HG03196 (cell line): ENCODE results near the gene SGK1.
"Not testable (repeated sequence)": the region's sequence is repeated elsewhere in the genome, so short reads cannot be mapped to it uniquely, and the experiment has no call there.

Source experiments
- ATAC-seq: cut with Tn5 transposase; IDR thresholded peaks from one replicate; pipeline ENCODE4 v1.9.1; 2021; ENCODE audit not compliant: unreplicated experiment

Gene SGK1

DNA sequence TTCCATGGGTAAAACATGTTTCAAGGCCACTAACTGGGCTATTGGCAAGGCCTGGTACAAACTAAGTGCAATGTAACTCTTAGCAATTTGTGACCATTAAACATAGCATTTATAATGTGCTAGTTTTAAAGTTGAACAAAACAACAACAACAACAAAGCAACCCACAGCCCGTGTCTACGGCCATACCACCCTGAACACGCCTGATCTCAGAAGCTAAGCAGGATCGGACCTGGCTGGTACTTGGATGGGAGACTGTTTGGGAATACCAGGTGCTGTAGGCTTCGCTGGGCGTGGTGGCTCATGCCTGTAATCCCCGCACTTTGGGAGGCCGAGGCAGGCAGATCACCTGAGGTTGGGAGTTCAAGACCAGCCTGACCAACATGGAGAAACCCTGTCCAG lies 61.0 kb downstream of the SGK1 start:
- ATAC-seq = no peak

- ATAC-seq = not testable (repeated sequence)
Measured at GRCh38 chr6:134255280-134255679, 62.6 kb downstream of the SGK1 start.

GRCh38 chr6:134254118-134254517 lies 63.8 kb downstream of the SGK1 start:
- no peak for ATAC-seq

DNA sequence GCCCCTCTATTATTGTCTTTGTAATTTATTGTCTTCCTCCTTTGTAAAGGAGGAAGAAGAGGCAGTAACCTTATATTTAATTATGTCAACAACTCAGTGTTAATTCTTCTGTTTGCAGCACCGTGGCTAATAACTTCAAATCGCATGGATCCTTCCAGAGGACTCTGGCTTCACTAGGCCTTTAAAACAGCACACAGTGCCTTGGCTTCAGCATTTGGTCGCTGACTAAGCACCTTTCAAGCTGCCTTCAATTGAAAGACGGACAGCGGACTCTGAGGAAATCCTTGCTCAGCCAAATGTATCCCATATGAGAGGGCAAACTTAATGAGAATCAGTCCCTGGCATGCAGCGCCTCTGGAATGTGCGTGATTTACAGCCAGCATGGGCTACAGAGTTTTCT lies 64.2 kb downstream of the SGK1 start:
- ATAC-seq = no peak

- ATAC-seq = no peak
Measured at GRCh38 chr6:134251320-134251719, 66.6 kb downstream of the SGK1 start.

DNA sequence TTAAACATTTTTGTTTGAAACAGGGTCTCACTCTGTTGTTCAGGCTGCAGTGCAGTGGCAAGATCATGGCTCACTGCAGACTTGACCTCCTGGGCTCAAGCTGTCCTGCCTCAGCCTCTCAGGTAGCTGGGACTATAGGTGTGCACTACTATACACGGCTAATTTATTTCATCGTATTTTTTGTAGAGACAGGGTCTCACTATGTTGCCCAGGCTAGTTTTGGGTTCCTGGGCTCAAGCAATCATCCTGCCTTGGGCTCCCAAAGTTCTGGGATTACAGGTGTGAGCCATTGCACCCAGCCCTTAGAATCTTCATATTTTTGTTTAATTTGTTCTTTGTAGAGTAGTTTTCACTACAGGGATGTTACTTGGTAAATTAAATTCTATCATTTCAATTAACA lies 67.1 kb downstream of the SGK1 start:
- ATAC-seq = no peak

- ATAC-seq = no peak
Measured at GRCh38 chr6:134249759-134250602, 67.9 kb downstream of the SGK1 start.

- ATAC-seq = no peak
Measured at GRCh38 chr6:134249239-134249758, 68.6 kb downstream of the SGK1 start.

DNA sequence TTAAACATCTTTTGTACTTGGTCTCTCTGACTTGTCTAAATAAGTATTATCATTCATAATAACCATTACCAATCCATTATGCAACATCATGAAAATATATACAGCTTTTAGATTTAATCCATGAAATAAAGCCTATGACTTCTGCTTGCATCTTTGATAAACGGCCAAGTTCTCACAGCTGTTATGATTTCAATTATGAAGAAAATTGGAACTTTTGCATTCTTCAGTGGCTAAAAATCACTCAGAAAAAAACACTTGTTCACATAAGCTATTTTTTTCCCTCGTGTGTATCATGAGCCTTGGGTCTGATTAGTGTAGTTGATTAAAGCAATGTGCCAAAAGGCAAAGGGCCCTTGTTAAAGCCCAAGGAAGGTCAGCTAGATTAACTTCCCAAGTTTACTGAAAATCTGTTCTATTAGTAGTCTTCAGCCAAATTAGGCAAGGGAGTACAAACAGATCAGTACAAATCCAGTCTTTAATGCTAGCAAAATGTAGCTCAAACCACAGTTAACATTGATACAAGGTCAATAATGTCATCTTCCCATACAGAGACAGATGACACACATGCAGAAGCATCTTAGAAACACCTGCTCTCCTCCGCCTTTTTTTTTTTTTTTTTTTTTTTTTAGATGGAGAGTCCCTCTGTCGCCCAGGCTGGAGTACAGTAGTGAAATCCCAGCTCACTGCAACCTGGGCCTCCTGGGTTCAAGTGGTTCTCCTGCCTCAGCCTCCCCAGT lies 69.9 kb downstream of the SGK1 start:
- no peak for ATAC-seq

- peak; percentile 97 for ATAC-seq
Measured at GRCh38 chr6:134247231-134247833, 70.6 kb downstream of the SGK1 start.

DNA sequence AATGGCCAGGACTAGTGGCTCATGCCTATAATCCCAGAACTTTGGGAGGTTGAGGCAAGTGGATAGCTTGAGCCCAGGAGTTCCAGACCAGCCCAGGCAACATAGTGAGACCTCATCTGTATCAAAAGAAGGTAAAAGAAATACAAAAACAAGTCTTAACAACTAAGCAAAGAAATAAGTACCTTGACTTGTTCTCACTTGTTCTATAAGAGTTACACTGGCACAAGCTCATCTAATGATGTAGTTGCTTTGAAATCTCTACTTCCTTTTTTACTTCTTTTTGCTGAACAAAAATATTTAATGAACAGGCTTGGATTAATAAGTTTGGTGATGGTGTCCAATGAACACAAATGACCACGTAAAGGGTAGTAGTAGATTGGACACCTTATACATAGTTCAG lies 72.2 kb downstream of the SGK1 start:
- no peak for ATAC-seq

DNA sequence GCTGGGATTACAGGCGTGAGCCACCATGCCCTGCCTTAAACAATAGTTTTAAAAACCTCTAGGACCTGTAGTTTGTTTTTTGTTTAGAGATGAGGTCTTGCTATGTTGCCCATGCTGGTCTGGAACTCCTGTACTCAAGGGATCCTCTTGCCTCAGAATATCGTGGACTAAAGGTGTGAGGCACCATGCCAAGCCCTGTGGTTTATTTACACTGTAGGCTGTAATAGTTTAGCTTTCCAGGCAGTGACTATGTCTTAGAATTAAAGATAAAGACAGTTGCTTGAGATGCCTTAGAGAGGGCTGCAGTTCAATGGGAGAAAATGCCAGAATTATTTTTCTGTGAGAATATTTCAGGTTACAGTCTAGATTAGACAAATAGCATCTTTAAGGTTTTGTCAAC lies 72.9 kb downstream of the SGK1 start:
- no peak for ATAC-seq

DNA sequence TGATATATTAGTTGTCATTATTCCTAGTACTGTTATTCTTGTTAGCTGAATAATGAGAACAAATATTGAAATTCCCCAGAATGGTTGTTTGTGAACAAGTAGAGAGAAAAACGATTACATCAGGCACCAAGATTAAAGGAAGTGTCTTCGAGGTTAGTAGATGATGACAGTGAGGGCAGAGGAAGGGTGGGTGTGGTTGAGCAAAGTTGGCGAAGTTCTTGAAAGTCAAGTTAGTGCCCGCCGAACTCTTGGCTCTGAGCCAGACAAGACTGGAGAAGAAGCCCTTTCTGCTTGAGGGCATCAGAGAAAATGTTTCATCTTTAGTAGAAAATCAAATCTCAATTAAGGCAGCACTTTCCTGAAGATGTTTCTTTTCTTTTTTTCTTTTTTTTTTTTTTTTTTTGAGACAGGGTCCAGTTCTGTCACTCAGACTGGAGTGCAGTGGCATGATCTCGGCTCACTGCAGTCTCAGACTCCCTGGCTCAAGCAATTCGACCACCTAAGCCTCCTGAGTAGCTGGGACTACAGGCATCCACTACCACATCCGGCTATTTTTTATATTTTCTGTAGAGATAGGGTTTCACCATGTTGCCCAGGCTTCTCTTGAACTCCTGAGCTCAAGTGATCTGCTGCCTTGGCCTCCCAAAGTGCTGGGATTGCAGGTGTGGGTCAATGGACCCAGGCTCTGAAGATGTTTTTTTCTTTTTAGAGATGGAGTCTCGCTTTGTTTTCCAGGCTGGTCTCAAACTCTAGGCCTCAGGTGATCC lies 77.1 kb downstream of the SGK1 start:
- no peak for ATAC-seq

DNA sequence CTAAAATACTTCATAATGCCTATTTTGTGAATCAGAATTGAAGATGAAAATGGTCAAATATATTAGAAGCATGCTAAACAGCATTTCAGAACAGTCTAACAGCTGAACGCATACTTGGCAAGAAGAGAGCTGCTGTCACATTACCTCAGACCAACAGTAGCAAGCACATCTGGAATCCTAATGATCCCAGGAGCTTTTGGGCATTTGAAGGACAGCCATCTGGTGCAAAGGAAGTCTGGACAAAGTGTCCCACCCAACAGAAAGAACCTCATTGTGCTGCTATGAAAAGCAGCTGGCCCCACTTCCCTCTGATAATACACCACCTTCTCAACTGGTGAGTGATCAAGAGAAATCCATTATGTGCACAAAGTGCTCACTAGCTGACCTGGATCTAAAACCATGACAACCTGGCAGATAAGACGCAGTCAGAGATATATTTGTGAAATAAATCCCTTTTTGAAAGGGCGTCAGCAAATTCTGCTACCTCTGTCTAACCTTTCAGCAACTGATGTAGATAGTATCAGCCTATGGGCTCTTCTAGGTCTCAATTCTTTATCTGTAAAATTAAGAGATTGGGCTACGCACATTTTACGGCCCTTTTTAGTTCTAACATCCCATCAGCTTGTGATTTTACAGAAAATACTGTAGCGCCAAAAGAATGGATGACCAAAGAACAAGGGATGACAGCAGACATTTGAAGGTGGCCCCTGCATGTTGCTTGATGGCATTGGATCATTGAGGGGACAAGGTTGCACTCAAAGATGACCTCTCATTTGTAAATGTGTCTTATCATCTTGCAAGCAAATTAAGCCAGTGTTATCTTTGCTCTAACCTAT lies 78.7 kb downstream of the SGK1 start:
- no peak for ATAC-seq

- no peak for ATAC-seq
Measured at GRCh38 chr6:134238006-134238405, 79.9 kb downstream of the SGK1 start.

- ATAC-seq = peak; percentile 95
Measured at GRCh38 chr6:134235937-134236751, 81.8 kb downstream of the SGK1 start.

DNA sequence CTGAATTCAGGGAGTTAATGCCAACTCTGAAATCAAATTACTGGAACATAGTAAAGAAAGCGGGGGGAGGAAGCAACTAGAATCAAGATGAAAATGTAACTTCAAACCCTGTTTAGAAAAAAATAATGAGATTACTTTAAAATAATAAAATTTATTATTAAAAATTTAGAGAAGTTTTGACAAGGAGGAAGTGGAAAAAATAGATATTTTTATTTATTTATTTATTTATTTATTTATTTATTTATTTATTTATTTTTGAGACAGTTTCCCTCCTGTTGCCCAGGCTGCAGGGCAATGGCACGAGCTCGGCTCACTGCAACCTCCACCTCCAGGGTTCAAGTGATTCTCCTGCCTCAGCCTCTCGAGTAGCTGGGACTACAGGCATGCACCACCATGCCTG lies 82.6 kb downstream of the SGK1 start:
- not testable (repeated sequence) for ATAC-seq

DNA sequence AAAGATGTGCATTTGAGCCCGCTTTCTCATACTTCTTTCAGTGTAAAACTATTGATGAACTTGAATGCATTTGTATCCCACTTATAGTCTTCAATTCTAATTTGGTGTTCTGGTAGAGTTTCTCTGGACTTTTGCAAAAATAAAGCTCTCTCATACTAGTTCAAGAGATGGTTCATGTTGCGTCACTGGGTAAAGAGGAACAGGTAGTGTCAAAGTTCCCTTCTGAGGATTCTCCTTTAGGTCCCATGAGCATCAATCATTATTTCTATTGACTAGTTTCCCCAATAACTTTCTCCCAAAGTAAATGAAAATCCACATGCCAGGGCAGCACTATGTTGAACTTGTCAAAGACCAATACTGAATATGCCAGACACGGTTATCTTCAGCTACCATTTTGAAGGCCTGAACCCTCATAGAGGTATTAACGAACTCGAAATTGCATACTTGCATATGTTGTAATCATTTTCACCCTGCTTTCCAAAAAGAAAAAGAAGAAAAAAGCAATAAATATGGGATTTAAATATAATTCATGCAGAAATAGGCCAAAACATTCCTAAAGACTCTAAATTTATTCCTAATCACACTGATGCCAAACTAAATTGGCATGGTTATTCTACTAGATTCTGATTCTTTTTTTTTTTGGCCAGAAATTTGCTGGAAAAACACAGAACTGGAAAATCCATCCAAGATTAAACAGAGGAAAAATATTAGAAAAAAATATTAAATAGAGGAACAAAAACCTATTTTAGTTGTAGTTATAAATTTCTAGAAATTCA lies 84.5 kb downstream of the SGK1 start:
- ATAC-seq = no peak
